Mesodermal cell (in vitro differentiated cells): ENCODE results near the gene MAPKAP1.

Experiments used
- H3K27ac ChIP-seq: 2 replicates; pipeline ENCODE4 v1.7.0; 2013; ENCODE audit warnings: mild to moderate bottlenecking, low read depth, low read length, moderate library complexity; ENCODE audit not compliant: severe bottlenecking
- H3K36me3 ChIP-seq: 2 replicates; pipeline ENCODE4 v1.7.1; 2013; ENCODE audit warnings: mild to moderate bottlenecking, low read length, moderate library complexity; ENCODE audit not compliant: control insufficient read depth, insufficient read depth
- H3K4me1 ChIP-seq: one replicate; pipeline ENCODE4 v1.7.1; 2013; ENCODE audit warnings: mild to moderate bottlenecking, low read length; ENCODE audit not compliant: insufficient read depth, control insufficient read depth, poor library complexity, severe bottlenecking
- H3K4me3 ChIP-seq: 2 replicates; pipeline ENCODE4 v1.7.0; 2013; ENCODE audit warnings: low read length, control low read depth, mild to moderate bottlenecking; ENCODE audit not compliant: insufficient read depth, poor library complexity, severe bottlenecking; ENCODE audit errors: extremely low read depth
- H3K9me3 ChIP-seq: 2 replicates; pipeline ENCODE4 v1.7.1; 2013; ENCODE audit warnings: mild to moderate bottlenecking, low read length, moderate library complexity; ENCODE audit not compliant: control insufficient read depth
- WGBS, 2 experiments: methylation state at CpG; one replicate each; pipeline ENCODE4 v1.1.5; 2013; ENCODE audit warnings: missing lambda C conversion rate in 2 of 2; ENCODE audit not compliant: insufficient coverage in 2 of 2; 5-methylcytosine and 5-hydroxymethylcytosine counted together

The MAPKAP1 gene

GRCh38 chr9:125525921-125526631, 180.9 kb downstream of the MAPKAP1 start:
- no peak overlapping the region for H3K27ac ChIP-seq
- H3K9me3 ChIP-seq, result no peaks in the 10 kb centered on the region
- peaks cover 37% of the 10 kb centered on the region for H3K4me1 ChIP-seq
- WGBS, 2 experiments, result 94 to 100% methylated on average over 4 of the region's 6 CpGs
- no peak overlapping the region for H3K4me3 ChIP-seq
- peaks cover 3% of the 10 kb centered on the region for H3K36me3 ChIP-seq

- H3K9me3 ChIP-seq, result no peaks in the 10 kb centered on the region
- H3K27ac ChIP-seq, result peak overlapping the region; percentile 60
- 46 to 60% methylated on average over 4 of the region's 6 CpGs for WGBS, 2 experiments
- H3K4me3 ChIP-seq, result no peak overlapping the region
- H3K36me3 ChIP-seq, result peaks cover 12% of the 10 kb centered on the region
- peaks cover 47% of the 10 kb centered on the region for H3K4me1 ChIP-seq
Measured at GRCh38 chr9:125524583-125525355, 182.2 kb downstream of the MAPKAP1 start.

GRCh38 chr9:125523681-125524080, 183.3 kb downstream of the MAPKAP1 start:
- Histone ChIP-seq H3K4me1 (peaks cover 47% of the 10 kb centered on the region), H3K27ac (no peak overlapping the region), H3K36me3 (peaks cover 15% of the 10 kb centered on the region), H3K4me3 (no peak overlapping the region), H3K9me3 (no peaks in the 10 kb centered on the region)
- 89 to 93% methylated on average over 1 to 2 of the region's 3 CpGs for WGBS, 2 experiments

GRCh38 chr9:125522328-125522725, 184.7 kb downstream of the MAPKAP1 start:
- H3K36me3 ChIP-seq, result peaks cover 21% of the 10 kb centered on the region
- H3K9me3 ChIP-seq, result no peaks in the 10 kb centered on the region
- H3K4me3 ChIP-seq, result no peak overlapping the region
- H3K27ac ChIP-seq, result peak overlapping the region; percentile 71
- WGBS, 2 experiments, result 94 to 97% methylated on average over 3 to 5 of the region's 5 CpGs
- H3K4me1 ChIP-seq, result peaks cover 47% of the 10 kb centered on the region

GRCh38 chr9:125521462-125522327, 185.3 kb downstream of the MAPKAP1 start:
- peaks cover 21% of the 10 kb centered on the region for H3K36me3 ChIP-seq
- no peaks in the 10 kb centered on the region for H3K9me3 ChIP-seq
- H3K27ac ChIP-seq, result peak overlapping the region; percentile 71
- WGBS, 2 experiments, result 80 to 100% methylated on average over 1 of the region's 3 CpGs
- peaks cover 47% of the 10 kb centered on the region for H3K4me1 ChIP-seq
- no peak overlapping the region for H3K4me3 ChIP-seq

- Histone ChIP-seq H3K36me3 (peaks cover 21% of the 10 kb centered on the region), H3K4me1 (peaks cover 44% of the 10 kb centered on the region), H3K27ac (no peak overlapping the region), H3K4me3 (no peak overlapping the region), H3K9me3 (no peaks in the 10 kb centered on the region)
- 83 to 100% methylated on average over 1 to 3 of the region's 3 CpGs for WGBS, 2 experiments
Measured at GRCh38 chr9:125519734-125520133, 187.3 kb downstream of the MAPKAP1 start.

- no peaks in the 10 kb centered on the region for H3K9me3 ChIP-seq
- H3K4me1 ChIP-seq, result peaks cover 36% of the 10 kb centered on the region
- WGBS, 2 experiments, result 43 to 86% methylated on average over 1 of the region's 4 CpGs
- no peak overlapping the region for H3K4me3 ChIP-seq
- peaks cover 19% of the 10 kb centered on the region for H3K36me3 ChIP-seq
- H3K27ac ChIP-seq, result no peak overlapping the region
Measured at GRCh38 chr9:125517577-125517976, 189.4 kb downstream of the MAPKAP1 start.

- no peak overlapping the region for H3K4me3 ChIP-seq
- H3K36me3 ChIP-seq, result peaks cover 19% of the 10 kb centered on the region
- H3K27ac ChIP-seq, result peak overlapping the region; percentile 24
- H3K9me3 ChIP-seq, result no peaks in the 10 kb centered on the region
- H3K4me1 ChIP-seq, result peaks cover 23% of the 10 kb centered on the region
- WGBS, 2 experiments, result 92 to 100% methylated on average over 1 to 2 of the region's 6 CpGs
Measured at GRCh38 chr9:125515983-125516940, 190.7 kb downstream of the MAPKAP1 start.

- peaks cover 13% of the 10 kb centered on the region for H3K36me3 ChIP-seq
- 50 to 67% methylated on average over 2 to 3 of the region's 5 CpGs for WGBS, 2 experiments
- peaks cover 14% of the 10 kb centered on the region for H3K4me1 ChIP-seq
- H3K4me3 ChIP-seq, result no peak overlapping the region
- no peak overlapping the region for H3K27ac ChIP-seq
- no peaks in the 10 kb centered on the region for H3K9me3 ChIP-seq
Measured at GRCh38 chr9:125515281-125515680, 191.7 kb downstream of the MAPKAP1 start.

- WGBS, 2 experiments, result 90 to 91% methylated on average over 3 to 4 of the region's 4 CpGs
- H3K4me1 ChIP-seq, result peaks cover 11% of the 10 kb centered on the region
- no peak overlapping the region for H3K4me3 ChIP-seq
- peaks cover 7% of the 10 kb centered on the region for H3K36me3 ChIP-seq
- no peak overlapping the region for H3K27ac ChIP-seq
- no peaks in the 10 kb centered on the region for H3K9me3 ChIP-seq
Measured at GRCh38 chr9:125514468-125514867, 192.5 kb downstream of the MAPKAP1 start.
